Heart left ventricle (tissue), 16 donors: ENCODE results near the gene FXYD7. TPM values are rescaled to one million over a fixed set of nuclear protein-coding genes. Genes with fewer than 3 reads are reported as not detected.

Experiments
- ATAC-seq, 4 donors: fragments of 200-7000 bp; cut with Tn5 transposase; one replicate each; pipeline ENCODE4 v1.9.1; 2020 to 2022; ENCODE audit warnings: moderate library complexity in 4 of 4, mild to moderate bottlenecking in 3 of 4, moderate number of reproducible peaks in 1 of 4
- DNase-seq, 5 donors: peaks; one replicate each; pipeline ENCODE4 v3.0.0-alpha.2; 2020
- H3K27ac ChIP-seq, 12 donors: fragments of 200-600 bp; sonication (generic) in 4 of 12; one replicate each; pipeline versions ENCODE4 v1.5.0 to v1.8.0; 2016 to 2022; ENCODE audit warnings: mild to moderate bottlenecking in 2 of 12
- H3K27me3 ChIP-seq, 9 donors: fragments of 200-600 bp; sonication (generic) in 2 of 9; one replicate each; pipeline versions ENCODE4 v1.5.1 to v1.8.0; 2016 to 2022; ENCODE audit warnings: mild to moderate bottlenecking in 3 of 9
- H3K36me3 ChIP-seq, 9 donors: fragments of 200-600 bp; sonication (generic) in 2 of 9; one replicate each; pipeline versions ENCODE4 v1.5.0 to v1.8.0; 2018 to 2022; ENCODE audit warnings: mild to moderate bottlenecking in 2 of 9
- H3K4me1 ChIP-seq, 12 donors: fragments of 200-600 bp; sonication (generic) in 4 of 12; one replicate each; pipeline versions ENCODE4 v1.5.0 to v1.8.0; 2016 to 2022; ENCODE audit warnings: mild to moderate bottlenecking in 3 of 12
- H3K4me3 ChIP-seq, 12 donors: fragments of 200-600 bp; sonication (generic) in 4 of 12; one replicate each; pipeline versions ENCODE4 v1.5.0 to v1.8.0; 2017 to 2022; ENCODE audit warnings: mild to moderate bottlenecking in 9 of 12, moderate library complexity in 4 of 12
- H3K9me3 ChIP-seq, 12 donors: fragments of 200-600 bp; sonication (generic) in 4 of 12; one replicate each; pipeline versions ENCODE4 v1.5.0 to v1.8.0; 2016 to 2022; ENCODE audit warnings: mild to moderate bottlenecking in 1 of 12
- POLR2A ChIP-seq, 2 donors: fragments of 450-650 bp; IDR thresholded peaks; one replicate each; pipeline ENCODE4 v1.6.1; 2017; ENCODE audit warnings: antibody characterized with exemption in 2 of 2, mild to moderate bottlenecking in 2 of 2, moderate library complexity in 2 of 2
- WGBS, 4 donors: extraction: QIAGEN DNeasy Blood & Tissue Kit in 2 of 4; methylation state at CpG; one replicate each; pipeline versions ENCODE4 v1.1.5 to v1.1.7; 2013 to 2018; 5-methylcytosine and 5-hydroxymethylcytosine counted together
- intact Hi-C, 10 donors: fragments of 100-400 bp; cut with DNase I; formaldehyde crosslinking; loops; one replicate each; pipeline versions ENCODE4 v1.11.1 to v1.14.2; 2022
- polyA plus RNA-seq, 2 donors: library from polyadenylated mRNA; stranded (reverse); fragments of 200-250 nt; gene quantifications; one replicate each; pipeline ENCODE4 v1.2.3, GENCODE V29; 2013
- total RNA-seq, 9 donors: library from RNA; depleted of rRNA in 2 of 9; stranded (reverse); fragments of >200 nt in 2 of 9; fragmentation: NEBNext Ultra II Directional in 3 of 9; extraction: Animal tissue kit (Norgen Biotek cat#: 25700) in 3 of 9; gene quantifications; one replicate each; pipeline versions ENCODE4 v1.1.0 to v1.2.4, GENCODE V29; 2016 to 2023
- TF ChIP-seq, protein P1 (sequence below), 12 donors: fragments of 200-600 bp; sonication (generic) in 4 of 12; IDR thresholded peaks; one replicate each; pipeline versions ENCODE4 v1.5.0 to v1.8.0; 2018 to 2022; ENCODE audit warnings: antibody characterized with exemption in 12 of 12, mild to moderate bottlenecking in 5 of 12
- donor health status: ischemic (EF 13 %, LVEDD 7.1; RV severe dilation, severe dysfunction).
- donor health status: healthy with polysubstance abuse.
- donor health status: DM: no; HTN: yes; CAD: no.
- donor health status: DM: no; HTN: no; CAD: no.
- donor health status: ischemic (EF 25% LVEDD 6.9; RV normal size, moderate dysfunction).
- donor health status: ischemic (EF 25% LVEDD 5.7; RV mildly dilated, moderate dysfunction).
- donor health status: healthy.
- donor health status: DM: yes; HTN: yes; CAD: no.
- donor health status: ischemic (EF 35%, LVEDD 5.7; RV mildly dilated, moderate dysfunction).
- donor health status: nonischemic (EF 11% LVEDD 7.7; RV severe dilation, severe dysfunction).
- donor health status: DM: yes; HTN: yes; CAD: no.
- donor health status: PGD.
- donor health status: ischemic (EF 29% LVEDD 5.4; RV normal size, mild dysfunction).
- donor health status: nonischemic (EF 23%, LVEDD 6.1; RV moderate dilation, normal function).

The FXYD7 gene
- total and polyA plus RNA-seq, 11 donors = 0.21 to 0.52 (median 0.28) TPM; not detected in 8

GRCh38 chr19:35154525-35155406 lies 11.7 kb downstream of the FXYD7 start, which contains the start of gene FXYD5:
TSS of gene FXYD5 (plus strand) at chr19:35154735. CDS start at chr19:35155551, 816 bp downstream.
- H3K27me3 ChIP-seq = peaks cover 0 to 30% (median 4%) of the 10 kb centered on the region in 9 donors
- H3K9me3 ChIP-seq = no peaks in the 10 kb centered on the region
- WGBS, 4 donors = 1 to 5% (median 2%) methylated on average over 28 to 49 of the region's 49 CpGs
- peak within 1 kb of the TSS; percentile 63 to 97 (median 74) for H3K4me3 ChIP-seq
- TF ChIP-seq, protein P1, sequence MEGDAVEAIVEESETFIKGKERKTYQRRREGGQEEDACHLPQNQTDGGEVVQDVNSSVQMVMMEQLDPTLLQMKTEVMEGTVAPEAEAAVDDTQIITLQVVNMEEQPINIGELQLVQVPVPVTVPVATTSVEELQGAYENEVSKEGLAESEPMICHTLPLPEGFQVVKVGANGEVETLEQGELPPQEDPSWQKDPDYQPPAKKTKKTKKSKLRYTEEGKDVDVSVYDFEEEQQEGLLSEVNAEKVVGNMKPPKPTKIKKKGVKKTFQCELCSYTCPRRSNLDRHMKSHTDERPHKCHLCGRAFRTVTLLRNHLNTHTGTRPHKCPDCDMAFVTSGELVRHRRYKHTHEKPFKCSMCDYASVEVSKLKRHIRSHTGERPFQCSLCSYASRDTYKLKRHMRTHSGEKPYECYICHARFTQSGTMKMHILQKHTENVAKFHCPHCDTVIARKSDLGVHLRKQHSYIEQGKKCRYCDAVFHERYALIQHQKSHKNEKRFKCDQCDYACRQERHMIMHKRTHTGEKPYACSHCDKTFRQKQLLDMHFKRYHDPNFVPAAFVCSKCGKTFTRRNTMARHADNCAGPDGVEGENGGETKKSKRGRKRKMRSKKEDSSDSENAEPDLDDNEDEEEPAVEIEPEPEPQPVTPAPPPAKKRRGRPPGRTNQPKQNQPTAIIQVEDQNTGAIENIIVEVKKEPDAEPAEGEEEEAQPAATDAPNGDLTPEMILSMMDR (IDR thresholded peaks at IDR 0.05) = peak in 1 of 12 donors; percentile 10
- peak in 1 of 2 donors; percentile 50 for TF ChIP-seq POLR2A (IDR thresholded peaks at IDR 0.05)
- peaks cover 0 to 34% (median 18%) of the 10 kb centered on the region in 12 donors for H3K4me1 ChIP-seq
- intact Hi-C loops = loop anchor here in 2 of 10 donors (5.0 to 10.0 kb wide), 2 partner anchors 90 to 113 kb away; partner anchors contain the start of genes USF2 (in 2 of the 2) and LSR (in 1 of the 2)
- peak within 1 kb of the TSS; percentile 68 to 91 (median 79) for H3K27ac ChIP-seq
- ATAC-seq = peak; percentile 65 to 95 (median 89)
- H3K36me3 ChIP-seq = peaks cover 0 to 31% (median 22%) of the 10 kb centered on the region in 9 donors
- DNase-seq = peak; percentile 75 to 85 (median 81)

DNA sequence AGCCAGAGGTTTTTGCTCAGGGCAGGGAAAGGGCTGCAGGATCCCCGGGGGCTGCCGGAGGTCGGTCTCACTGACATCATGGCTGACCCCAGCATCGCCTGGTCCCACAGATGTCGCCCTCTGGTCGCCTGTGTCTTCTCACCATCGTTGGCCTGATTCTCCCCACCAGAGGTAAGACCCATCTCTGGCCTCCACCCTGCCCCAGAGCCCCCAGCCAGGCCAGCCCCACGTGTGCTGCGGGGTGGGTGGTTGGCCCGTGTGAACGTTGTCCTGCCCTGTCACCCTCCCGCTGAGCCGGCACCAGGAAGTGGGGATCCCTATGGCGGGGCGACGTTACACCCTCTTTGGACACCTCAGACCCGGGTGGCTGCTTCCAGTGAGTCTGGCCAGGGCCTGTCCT lies 12.4 kb downstream of the FXYD7 start:
- Histone ChIP-seq H3K4me1 (peaks cover 0 to 34% (median 18%) of the 10 kb centered on the region in 12 donors), H3K27me3 (peaks cover 0 to 30% (median 4%) of the 10 kb centered on the region in 9 donors), H3K27ac (peak overlapping the region in 10 of 12 donors; percentile 68 to 91 (median 82)), H3K4me3 (peak overlapping the region; percentile 63 to 97 (median 74)), H3K36me3 (peaks cover 0 to 38% (median 26%) of the 10 kb centered on the region in 9 donors), H3K9me3 (no peaks in the 10 kb centered on the region)
- peak in 1 of 5 donors; percentile 73 for DNase-seq
- intact Hi-C loops = loop anchor here in 2 of 10 donors (5.0 to 10.0 kb wide), 2 partner anchors 89 to 112 kb away; partner anchors contain the start of genes LSR (in 1 of the 2) and USF2 (in 1 of the 2)
- WGBS, 4 donors = 0 to 18% (median 12%) methylated on average over 2 to 17 of the region's 17 CpGs
- no peak for TF ChIP-seq POLR2A (IDR thresholded peaks at IDR 0.05)
- TF ChIP-seq, protein P1 (IDR thresholded peaks at IDR 0.05) = no peak
- ATAC-seq = peak; percentile 6 to 16 (median 10)

- no peak for DNase-seq
- intact Hi-C loops = loop anchor here in 2 of 10 donors (5.0 to 10.0 kb wide), 2 partner anchors 89 to 111 kb away; partner anchors contain the start of genes LSR (in 1 of the 2) and USF2 (in 1 of the 2)
- Histone ChIP-seq H3K27ac (peak overlapping the region in 2 of 12 donors; percentile 88 to 91), H3K9me3 (no peaks in the 10 kb centered on the region), H3K4me1 (peaks cover 0 to 34% (median 18%) of the 10 kb centered on the region in 12 donors), H3K4me3 (peak overlapping the region in 10 of 12 donors; percentile 63 to 97 (median 76)), H3K36me3 (peaks cover 0 to 43% (median 30%) of the 10 kb centered on the region in 9 donors), H3K27me3 (peaks cover 0 to 30% (median 4%) of the 10 kb centered on the region in 9 donors)
- no peak for ATAC-seq
- 86 to 93% (median 92%) methylated on average over 6 of the region's 6 CpGs for WGBS, 4 donors
- TF ChIP-seq, protein P1 (IDR thresholded peaks at IDR 0.05) = no peak
- no peak for TF ChIP-seq POLR2A (IDR thresholded peaks at IDR 0.05)
Measured at GRCh38 chr19:35155981-35156672, 13.1 kb downstream of the FXYD7 start.
